SH-SY5Y (cell line): ENCODE data around the gene PIP5K1B.

Source experiments
- GATA2 ChIP-seq: IDR thresholded peaks from 2 replicates; pipeline ENCODE4 v1.6.1; 2011; ENCODE audit warnings: mild to moderate bottlenecking, low read depth, low read length
- GATA3 ChIP-seq: IDR thresholded peaks from 2 replicates; pipeline ENCODE4 v1.6.1; 2011; ENCODE audit warnings: low read depth, mild to moderate bottlenecking, low read length, moderate library complexity

PIP5K1B gene

GRCh38 chr9:68883224-68883623, 178.2 kb downstream of the PIP5K1B start:
- TF ChIP-seq GATA3, result no peak
- no peak for TF ChIP-seq GATA2

GRCh38 chr9:68887232-68887631, 182.2 kb downstream of the PIP5K1B start:
- TF ChIP-seq GATA3 (no peak), GATA2 (no peak)

- no peak for TF ChIP-seq GATA2
- TF ChIP-seq GATA3, result no peak
Observed at GRCh38 chr9:68894502-68894901, 189.5 kb downstream of the PIP5K1B start.

GRCh38 chr9:68895741-68896478, 190.9 kb downstream of the PIP5K1B start:
- TF ChIP-seq GATA2 (no peak), GATA3 (no peak)

- TF ChIP-seq GATA2, result no peak
- TF ChIP-seq GATA3, result no peak
Observed at GRCh38 chr9:68896486-68896885, 191.4 kb downstream of the PIP5K1B start.

GRCh38 chr9:68897577-68898145, 192.6 kb downstream of the PIP5K1B start:
- TF ChIP-seq GATA2, result no peak
- TF ChIP-seq GATA3, result no peak

- TF ChIP-seq GATA3, result no peak
- TF ChIP-seq GATA2, result no peak
Observed at GRCh38 chr9:68898781-68899439, 193.9 kb downstream of the PIP5K1B start.

GRCh38 chr9:68904454-68904853, 199.4 kb downstream of the PIP5K1B start:
- no peak for TF ChIP-seq GATA3
- TF ChIP-seq GATA2, result no peak

- TF ChIP-seq GATA2 (no peak), GATA3 (no peak)
Observed at GRCh38 chr9:68905129-68905528, 200.1 kb downstream of the PIP5K1B start.

- no peak for TF ChIP-seq GATA2
- no peak for TF ChIP-seq GATA3
Observed at GRCh38 chr9:68907910-68908309, 202.9 kb downstream of the PIP5K1B start.

- no peak for TF ChIP-seq GATA2
- no peak for TF ChIP-seq GATA3
Observed at GRCh38 chr9:68912561-68912960, 207.5 kb downstream of the PIP5K1B start.

GRCh38 chr9:68913054-68913453, 208.0 kb downstream of the PIP5K1B start:
- TF ChIP-seq GATA2, result no peak
- no peak for TF ChIP-seq GATA3

- no peak for TF ChIP-seq GATA2
- TF ChIP-seq GATA3, result no peak
Observed at GRCh38 chr9:68914751-68915150, 209.7 kb downstream of the PIP5K1B start.

GRCh38 chr9:68919661-68920060, 214.6 kb downstream of the PIP5K1B start:
- no peak for TF ChIP-seq GATA3
- no peak for TF ChIP-seq GATA2

- no peak for TF ChIP-seq GATA3
- no peak for TF ChIP-seq GATA2
Observed at GRCh38 chr9:68920921-68921320, 215.9 kb downstream of the PIP5K1B start.
